Right lobe of liver (tissue), 6 donors: ENCODE measurements around the gene PTMA. TPM values are rescaled to one million over a fixed set of nuclear protein-coding genes. Genes with fewer than 3 reads are reported as not detected.

Experiments
- ATAC-seq, 4 donors: fragments of 200-7000 bp; cut with Tn5 transposase; one replicate each; pipeline ENCODE4 v1.9.1; 2020; ENCODE audit warnings: mild to moderate bottlenecking in 4 of 4, moderate library complexity in 4 of 4
- DNase-seq, 3 donors: peaks; one replicate each; pipeline ENCODE4 v3.0.0-alpha.2; 2020
- H3K27ac ChIP-seq, 3 donors: fragments of 200-600 bp; one replicate each; pipeline ENCODE4 v1.8.0; 2022
- H3K27me3 ChIP-seq, 2 donors: fragments of 200-600 bp; one replicate each; pipeline ENCODE4 v1.8.0; 2022
- H3K36me3 ChIP-seq, 4 donors: fragments of 200-600 bp; sonication (generic) in 1 of 4; one replicate each; pipeline versions ENCODE4 v1.5.1 to v1.8.0; 2017 to 2022; ENCODE audit warnings: control low read depth in 1 of 4
- H3K4me1 ChIP-seq, 4 donors: fragments of 200-600 bp; sonication (generic) in 1 of 4; one replicate each; pipeline versions ENCODE4 v1.5.1 to v1.8.0; 2017 to 2022; ENCODE audit warnings: control low read depth in 1 of 4
- H3K4me3 ChIP-seq, 3 donors: fragments of 200-600 bp; one replicate each; pipeline ENCODE4 v1.8.0; 2022
- H3K9me3 ChIP-seq, 4 donors: fragments of 200-600 bp; sonication (generic) in 1 of 4; one replicate each; pipeline versions ENCODE4 v1.5.1 to v1.8.0; 2017 to 2022; ENCODE audit warnings: control low read depth in 1 of 4
- CTCF ChIP-seq, 4 donors: fragments of 200-600 bp in 3 of 4; fragments of 450-650 bp in 1 of 4; IDR thresholded peaks; one replicate each; pipeline versions ENCODE4 v1.5.1 to v1.8.0; 2016 to 2022; ENCODE audit warnings: antibody characterized with exemption in 4 of 4, mild to moderate bottlenecking in 2 of 4
- POLR2A ChIP-seq: fragments of 450-650 bp; IDR thresholded peaks from one replicate; pipeline ENCODE4 v1.6.1; 2017; ENCODE audit warnings: antibody characterized with exemption, mild to moderate bottlenecking
- WGBS: methylation state at CpG from one replicate; pipeline ENCODE4 v1.1.6; 2018; ENCODE audit warnings: low coverage, low lambda C conversion rate; ENCODE audit not compliant: insufficient coverage; ENCODE audit errors: missing lambda C conversion rate; 5-methylcytosine and 5-hydroxymethylcytosine counted together
- intact Hi-C, 2 donors: fragments of 100-400 bp; cut with DNase I; formaldehyde crosslinking; loops; one replicate each; pipeline versions ENCODE4 v1.11.2 to v1.14.1; 2022
- total RNA-seq, 6 experiments: library from RNA; depleted of rRNA in 2 of 6; stranded (reverse); fragments of >200 nt in 2 of 6; fragmentation: NEBNext Ultra II Directional in 3 of 6; extraction: Animal tissue kit (Norgen Biotek cat#: 25700) in 3 of 6; gene quantifications; one replicate each; pipeline versions ENCODE4 v1.1.0 to v1.2.4, GENCODE V29; 2016 to 2023
- donor health status: DM: no; HTN: yes; CAD: no.
- donor health status: DM: no; HTN: no; CAD: no.
- donor health status: DM: no; HTN: no; CAD: no.
- donor health status: DM: no; HTN: yes; CAD: no.
- donor health status: DM: no; HTN: yes; CAD: no.

PTMA gene
- total RNA-seq, 6 experiments from 2014 or later, result 180 to 373 (median 252) TPM

GRCh38 chr2:231686192-231687100, 21.9 kb upstream of the PTMA start:
- TF ChIP-seq POLR2A (no peak), CTCF (IDR thresholded peaks at IDR 0.05) (no peak)
- no peak overlapping the region for H3K4me3 ChIP-seq
- no peak for DNase-seq
- WGBS, result 0% methylated on average over 1 of the region's 11 CpGs
- intact Hi-C loops, result no loop called here
- H3K27ac ChIP-seq, result no peak overlapping the region
- H3K4me1 ChIP-seq, result peaks cover 0 to 5% (median 0%) of the 10 kb centered on the region in 4 donors
- no peak for ATAC-seq
- H3K36me3 ChIP-seq, result no peaks in the 10 kb centered on the region
- H3K9me3 ChIP-seq, result no peaks in the 10 kb centered on the region
- H3K27me3 ChIP-seq, result no peaks in the 10 kb centered on the region

- 13% methylated on average over 3 of the region's 14 CpGs for WGBS
- H3K27ac ChIP-seq, result no peak overlapping the region
- no peaks in the 10 kb centered on the region for H3K9me3 ChIP-seq
- H3K36me3 ChIP-seq, result no peaks in the 10 kb centered on the region
- ATAC-seq (peak; percentile 89 to 91 (median 90)), DNase-seq (peak; percentile 75 to 80 (median 75))
- TF ChIP-seq CTCF (IDR thresholded peaks at IDR 0.05) (peak; percentile 57 to 73 (median 70)), POLR2A (no peak)
- H3K27me3 ChIP-seq, result no peaks in the 10 kb centered on the region
- no peak overlapping the region for H3K4me3 ChIP-seq
- H3K4me1 ChIP-seq, result no peaks in the 10 kb centered on the region
- intact Hi-C loops, result no loop called here
Observed at GRCh38 chr2:231687133-231687852, 21.0 kb upstream of the PTMA start.

GRCh38 chr2:231687961-231688360, 20.4 kb upstream of the PTMA start:
- DNase-seq (no peak), ATAC-seq (no peak)
- no peaks in the 10 kb centered on the region for H3K9me3 ChIP-seq
- no peaks in the 10 kb centered on the region for H3K4me1 ChIP-seq
- no peak overlapping the region for H3K27ac ChIP-seq
- H3K27me3 ChIP-seq, result no peaks in the 10 kb centered on the region
- 87% methylated on average over 3 of the region's 4 CpGs for WGBS
- H3K4me3 ChIP-seq, result no peak overlapping the region
- intact Hi-C loops, result no loop called here
- TF ChIP-seq CTCF (IDR thresholded peaks at IDR 0.05) (no peak), POLR2A (no peak)
- H3K36me3 ChIP-seq, result no peaks in the 10 kb centered on the region

GRCh38 chr2:231688719-231689118, 19.6 kb upstream of the PTMA start:
- no peak overlapping the region for H3K27ac ChIP-seq
- H3K27me3 ChIP-seq, result no peaks in the 10 kb centered on the region
- ATAC-seq (no peak), DNase-seq (no peak)
- no peaks in the 10 kb centered on the region for H3K36me3 ChIP-seq
- no peak overlapping the region for H3K4me3 ChIP-seq
- WGBS, result 87% methylated on average over 12 of the region's 17 CpGs
- H3K4me1 ChIP-seq, result no peaks in the 10 kb centered on the region
- no peak for TF ChIP-seq CTCF (IDR thresholded peaks at IDR 0.05)
- TF ChIP-seq POLR2A, result no peak
- intact Hi-C loops, result no loop called here
- no peaks in the 10 kb centered on the region for H3K9me3 ChIP-seq
